Measurements from ENCODE around the gene TAP2.

DNA sequence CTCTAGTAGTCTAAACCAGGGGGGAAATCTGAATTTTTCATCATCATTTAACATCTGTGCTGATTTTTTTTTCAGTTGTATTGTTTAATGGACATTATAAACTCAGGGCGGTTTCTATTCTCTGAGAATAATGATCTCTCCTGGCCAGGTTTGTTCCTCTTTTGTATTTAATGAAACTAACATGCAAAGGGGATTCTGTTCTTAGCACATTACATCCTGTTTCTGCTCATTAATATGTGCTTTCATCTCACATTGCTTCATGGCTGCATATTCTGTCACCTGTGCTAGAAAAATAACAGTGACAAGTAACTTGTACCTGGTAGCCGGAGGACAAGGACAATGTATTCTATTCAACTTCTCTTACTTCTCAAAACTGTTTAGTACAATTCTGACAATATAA is 22.5 kb downstream of the TAP2 start:
- no peak for TF ChIP-seq EZH2phosphoT487 (IDR thresholded peaks at IDR 0.05; ENCODE audit: unreplicated experiment)
- TF ChIP-seq, protein P1, sequence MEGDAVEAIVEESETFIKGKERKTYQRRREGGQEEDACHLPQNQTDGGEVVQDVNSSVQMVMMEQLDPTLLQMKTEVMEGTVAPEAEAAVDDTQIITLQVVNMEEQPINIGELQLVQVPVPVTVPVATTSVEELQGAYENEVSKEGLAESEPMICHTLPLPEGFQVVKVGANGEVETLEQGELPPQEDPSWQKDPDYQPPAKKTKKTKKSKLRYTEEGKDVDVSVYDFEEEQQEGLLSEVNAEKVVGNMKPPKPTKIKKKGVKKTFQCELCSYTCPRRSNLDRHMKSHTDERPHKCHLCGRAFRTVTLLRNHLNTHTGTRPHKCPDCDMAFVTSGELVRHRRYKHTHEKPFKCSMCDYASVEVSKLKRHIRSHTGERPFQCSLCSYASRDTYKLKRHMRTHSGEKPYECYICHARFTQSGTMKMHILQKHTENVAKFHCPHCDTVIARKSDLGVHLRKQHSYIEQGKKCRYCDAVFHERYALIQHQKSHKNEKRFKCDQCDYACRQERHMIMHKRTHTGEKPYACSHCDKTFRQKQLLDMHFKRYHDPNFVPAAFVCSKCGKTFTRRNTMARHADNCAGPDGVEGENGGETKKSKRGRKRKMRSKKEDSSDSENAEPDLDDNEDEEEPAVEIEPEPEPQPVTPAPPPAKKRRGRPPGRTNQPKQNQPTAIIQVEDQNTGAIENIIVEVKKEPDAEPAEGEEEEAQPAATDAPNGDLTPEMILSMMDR (conservative IDR thresholded peaks at IDR 0.05; ENCODE audit: low read depth in 2 of 2) = no peak
- TF ChIP-seq, protein P2, sequence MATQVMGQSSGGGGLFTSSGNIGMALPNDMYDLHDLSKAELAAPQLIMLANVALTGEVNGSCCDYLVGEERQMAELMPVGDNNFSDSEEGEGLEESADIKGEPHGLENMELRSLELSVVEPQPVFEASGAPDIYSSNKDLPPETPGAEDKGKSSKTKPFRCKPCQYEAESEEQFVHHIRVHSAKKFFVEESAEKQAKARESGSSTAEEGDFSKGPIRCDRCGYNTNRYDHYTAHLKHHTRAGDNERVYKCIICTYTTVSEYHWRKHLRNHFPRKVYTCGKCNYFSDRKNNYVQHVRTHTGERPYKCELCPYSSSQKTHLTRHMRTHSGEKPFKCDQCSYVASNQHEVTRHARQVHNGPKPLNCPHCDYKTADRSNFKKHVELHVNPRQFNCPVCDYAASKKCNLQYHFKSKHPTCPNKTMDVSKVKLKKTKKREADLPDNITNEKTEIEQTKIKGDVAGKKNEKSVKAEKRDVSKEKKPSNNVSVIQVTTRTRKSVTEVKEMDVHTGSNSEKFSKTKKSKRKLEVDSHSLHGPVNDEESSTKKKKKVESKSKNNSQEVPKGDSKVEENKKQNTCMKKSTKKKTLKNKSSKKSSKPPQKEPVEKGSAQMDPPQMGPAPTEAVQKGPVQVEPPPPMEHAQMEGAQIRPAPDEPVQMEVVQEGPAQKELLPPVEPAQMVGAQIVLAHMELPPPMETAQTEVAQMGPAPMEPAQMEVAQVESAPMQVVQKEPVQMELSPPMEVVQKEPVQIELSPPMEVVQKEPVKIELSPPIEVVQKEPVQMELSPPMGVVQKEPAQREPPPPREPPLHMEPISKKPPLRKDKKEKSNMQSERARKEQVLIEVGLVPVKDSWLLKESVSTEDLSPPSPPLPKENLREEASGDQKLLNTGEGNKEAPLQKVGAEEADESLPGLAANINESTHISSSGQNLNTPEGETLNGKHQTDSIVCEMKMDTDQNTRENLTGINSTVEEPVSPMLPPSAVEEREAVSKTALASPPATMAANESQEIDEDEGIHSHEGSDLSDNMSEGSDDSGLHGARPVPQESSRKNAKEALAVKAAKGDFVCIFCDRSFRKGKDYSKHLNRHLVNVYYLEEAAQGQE (IDR thresholded peaks at IDR 0.05; ENCODE audit: unreplicated experiment) = no peak
- no peak for TF ChIP-seq EZH2 (IDR thresholded peaks at IDR 0.05; ENCODE audit: low read depth, unreplicated experiment)
- no peak for TF ChIP-seq POLR2AphosphoS5 (IDR thresholded peaks at IDR 0.05; ENCODE audit: low read depth)
- no peak for TF ChIP-seq ZNF331 (CRISPR knock-in tag; IDR thresholded peaks at IDR 0.05; ENCODE audit: low read depth)
- no peak for TF ChIP-seq STAT1 (IDR thresholded peaks at IDR 0.05; ENCODE audit: unreplicated experiment)
- TF ChIP-seq NANOG (IDR thresholded peaks at IDR 0.05; ENCODE audit: borderline replicate concordance) = no peak
- TF ChIP-seq CREB1 (CRISPR knock-in tag; IDR thresholded peaks at IDR 0.05; ENCODE audit: low read depth) = no peak
- TF ChIP-seq JUNB (IDR thresholded peaks at IDR 0.05; ENCODE audit: unreplicated experiment) = no peak
- TF ChIP-seq, protein P3, sequence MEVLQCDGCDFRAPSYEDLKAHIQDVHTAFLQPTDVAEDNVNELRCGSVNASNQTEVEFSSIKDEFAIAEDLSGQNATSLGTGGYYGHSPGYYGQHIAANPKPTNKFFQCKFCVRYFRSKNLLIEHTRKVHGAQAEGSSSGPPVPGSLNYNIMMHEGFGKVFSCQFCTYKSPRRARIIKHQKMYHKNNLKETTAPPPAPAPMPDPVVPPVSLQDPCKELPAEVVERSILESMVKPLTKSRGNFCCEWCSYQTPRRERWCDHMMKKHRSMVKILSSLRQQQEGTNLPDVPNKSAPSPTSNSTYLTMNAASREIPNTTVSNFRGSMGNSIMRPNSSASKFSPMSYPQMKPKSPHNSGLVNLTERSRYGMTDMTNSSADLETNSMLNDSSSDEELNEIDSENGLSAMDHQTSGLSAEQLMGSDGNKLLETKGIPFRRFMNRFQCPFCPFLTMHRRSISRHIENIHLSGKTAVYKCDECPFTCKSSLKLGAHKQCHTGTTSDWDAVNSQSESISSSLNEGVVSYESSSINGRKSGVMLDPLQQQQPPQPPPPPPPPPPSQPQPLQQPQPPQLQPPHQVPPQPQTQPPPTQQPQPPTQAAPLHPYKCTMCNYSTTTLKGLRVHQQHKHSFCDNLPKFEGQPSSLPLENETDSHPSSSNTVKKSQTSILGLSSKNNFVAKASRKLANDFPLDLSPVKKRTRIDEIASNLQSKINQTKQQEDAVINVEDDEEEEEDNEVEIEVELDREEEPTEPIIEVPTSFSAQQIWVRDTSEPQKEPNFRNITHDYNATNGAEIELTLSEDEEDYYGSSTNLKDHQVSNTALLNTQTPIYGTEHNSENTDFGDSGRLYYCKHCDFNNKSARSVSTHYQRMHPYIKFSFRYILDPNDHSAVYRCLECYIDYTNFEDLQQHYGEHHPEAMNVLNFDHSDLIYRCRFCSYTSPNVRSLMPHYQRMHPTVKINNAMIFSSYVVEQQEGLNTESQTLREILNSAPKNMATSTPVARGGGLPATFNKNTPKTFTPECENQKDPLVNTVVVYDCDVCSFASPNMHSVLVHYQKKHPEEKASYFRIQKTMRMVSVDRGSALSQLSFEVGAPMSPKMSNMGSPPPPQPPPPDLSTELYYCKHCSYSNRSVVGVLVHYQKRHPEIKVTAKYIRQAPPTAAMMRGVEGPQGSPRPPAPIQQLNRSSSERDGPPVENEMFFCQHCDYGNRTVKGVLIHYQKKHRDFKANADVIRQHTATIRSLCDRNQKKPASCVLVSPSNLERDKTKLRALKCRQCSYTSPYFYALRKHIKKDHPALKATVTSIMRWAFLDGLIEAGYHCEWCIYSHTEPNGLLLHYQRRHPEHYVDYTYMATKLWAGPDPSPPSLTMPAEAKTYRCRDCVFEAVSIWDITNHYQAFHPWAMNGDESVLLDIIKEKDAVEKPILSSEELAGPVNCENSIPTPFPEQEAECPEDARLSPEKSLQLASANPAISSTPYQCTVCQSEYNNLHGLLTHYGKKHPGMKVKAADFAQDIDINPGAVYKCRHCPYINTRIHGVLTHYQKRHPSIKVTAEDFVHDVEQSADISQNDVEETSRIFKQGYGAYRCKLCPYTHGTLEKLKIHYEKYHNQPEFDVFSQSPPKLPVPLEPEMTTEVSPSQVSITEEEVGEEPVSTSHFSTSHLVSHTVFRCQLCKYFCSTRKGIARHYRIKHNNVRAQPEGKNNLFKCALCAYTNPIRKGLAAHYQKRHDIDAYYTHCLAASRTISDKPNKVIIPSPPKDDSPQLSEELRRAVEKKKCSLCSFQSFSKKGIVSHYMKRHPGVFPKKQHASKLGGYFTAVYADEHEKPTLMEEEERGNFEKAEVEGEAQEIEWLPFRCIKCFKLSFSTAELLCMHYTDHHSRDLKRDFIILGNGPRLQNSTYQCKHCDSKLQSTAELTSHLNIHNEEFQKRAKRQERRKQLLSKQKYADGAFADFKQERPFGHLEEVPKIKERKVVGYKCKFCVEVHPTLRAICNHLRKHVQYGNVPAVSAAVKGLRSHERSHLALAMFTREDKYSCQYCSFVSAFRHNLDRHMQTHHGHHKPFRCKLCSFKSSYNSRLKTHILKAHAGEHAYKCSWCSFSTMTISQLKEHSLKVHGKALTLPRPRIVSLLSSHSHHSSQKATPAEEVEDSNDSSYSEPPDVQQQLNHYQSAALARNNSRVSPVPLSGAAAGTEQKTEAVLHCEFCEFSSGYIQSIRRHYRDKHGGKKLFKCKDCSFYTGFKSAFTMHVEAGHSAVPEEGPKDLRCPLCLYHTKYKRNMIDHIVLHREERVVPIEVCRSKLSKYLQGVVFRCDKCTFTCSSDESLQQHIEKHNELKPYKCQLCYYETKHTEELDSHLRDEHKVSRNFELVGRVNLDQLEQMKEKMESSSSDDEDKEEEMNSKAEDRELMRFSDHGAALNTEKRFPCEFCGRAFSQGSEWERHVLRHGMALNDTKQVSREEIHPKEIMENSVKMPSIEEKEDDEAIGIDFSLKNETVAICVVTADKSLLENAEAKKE (CRISPR knock-in tag; IDR thresholded peaks at IDR 0.05) = no peak
- TF ChIP-seq, protein P4, sequence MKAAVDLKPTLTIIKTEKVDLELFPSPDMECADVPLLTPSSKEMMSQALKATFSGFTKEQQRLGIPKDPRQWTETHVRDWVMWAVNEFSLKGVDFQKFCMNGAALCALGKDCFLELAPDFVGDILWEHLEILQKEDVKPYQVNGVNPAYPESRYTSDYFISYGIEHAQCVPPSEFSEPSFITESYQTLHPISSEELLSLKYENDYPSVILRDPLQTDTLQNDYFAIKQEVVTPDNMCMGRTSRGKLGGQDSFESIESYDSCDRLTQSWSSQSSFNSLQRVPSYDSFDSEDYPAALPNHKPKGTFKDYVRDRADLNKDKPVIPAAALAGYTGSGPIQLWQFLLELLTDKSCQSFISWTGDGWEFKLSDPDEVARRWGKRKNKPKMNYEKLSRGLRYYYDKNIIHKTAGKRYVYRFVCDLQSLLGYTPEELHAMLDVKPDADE (IDR thresholded peaks at IDR 0.05) = no peak

All from GM23338 (cell line).